HepG2 (cell line): ENCODE measurements around the gene ABCA4. TPM values are rescaled to one million over a fixed set of nuclear protein-coding genes. Genes with fewer than 3 reads are reported as not detected.
A peak's percentile ranks its signal among the peaks of the same experiment; 100 is the strongest.

ENCODE experiments used
- CEBPZ ChIP-seq: IDR thresholded peaks from 2 replicates; pipeline ENCODE4 v1.6.1; 2012; ENCODE audit warnings: low read length, improper control_type of control experiment
- HNF1B ChIP-seq: sonication (generic); formaldehyde crosslinking; IDR thresholded peaks from 2 replicates; pipeline ENCODE4 v1.5.1; 2020; ENCODE audit warnings: mild to moderate bottlenecking, moderate library complexity, missing genetic modification reagents
- KIAA2018 ChIP-seq: sonication (generic); formaldehyde crosslinking; IDR thresholded peaks from 2 replicates; pipeline ENCODE4 v1.5.0; 2020; ENCODE audit warnings: mild to moderate bottlenecking, missing genetic modification reagents, borderline replicate concordance
- MED1 ChIP-seq: sonication (generic); formaldehyde crosslinking; IDR thresholded peaks from 2 replicates; pipeline ENCODE4 v1.4.0; 2020; ENCODE audit warnings: missing genetic modification reagents
- NFIC ChIP-seq: IDR thresholded peaks from 2 replicates; pipeline ENCODE4 v1.6.1; 2012; ENCODE audit warnings: mild to moderate bottlenecking, low read length, inconsistent platforms
- PATZ1 ChIP-seq: sonication (generic); formaldehyde crosslinking; IDR thresholded peaks from 2 replicates; pipeline ENCODE4 v1.4.0; 2020; ENCODE audit warnings: missing genetic modification reagents
- TBX3 ChIP-seq: fragments of 450-650 bp; IDR thresholded peaks from 2 replicates; pipeline ENCODE4 v1.6.1; 2017; ENCODE audit warnings: antibody characterized with exemption, mild to moderate bottlenecking, inconsistent platforms, borderline replicate concordance
- ZMAT5 ChIP-seq: sonication (generic); formaldehyde crosslinking; IDR thresholded peaks from 2 replicates; pipeline ENCODE4 v1.5.0; 2020; ENCODE audit warnings: mild to moderate bottlenecking, low read depth, missing genetic modification reagents, borderline replicate concordance
- ZNF253 ChIP-seq: sonication (generic); formaldehyde crosslinking; IDR thresholded peaks from 2 replicates; pipeline ENCODE4 v1.8.0; 2022; ENCODE audit warnings: mild to moderate bottlenecking, missing genetic modification reagents, borderline replicate concordance
- ZNF350 ChIP-seq: sonication (generic); formaldehyde crosslinking; IDR thresholded peaks from 2 replicates; pipeline ENCODE4 v1.4.0; 2020; ENCODE audit warnings: mild to moderate bottlenecking, low read depth, missing genetic modification reagents, borderline replicate concordance
- ZNF564 ChIP-seq: sonication (generic); formaldehyde crosslinking; IDR thresholded peaks from 2 replicates; pipeline ENCODE4 v1.8.1; 2023; ENCODE audit warnings: mild to moderate bottlenecking, missing genetic modification reagents
- polyA plus RNA-seq, 8 experiments: library from polyadenylated mRNA; depleted of rRNA in 3 of 8; stranded (reverse) in 7 of 8; unstranded in 1 of 8; fragments of >200 nt; fragmentation: Illumina TruSeq in 4 of 8; extraction: Trizol in 4 of 8; gene quantifications; 2 replicates each; pipeline versions ENCODE4 v1.2.1 to v1.2.3, GENCODE V29; 2011 to 2016; ENCODE audit warnings: low read depth in 4 of 8, missing spikeins in 1 of 8, mixed read lengths in 1 of 8; ENCODE audit not compliant: insufficient read depth in 1 of 8
- total RNA-seq, 5 experiments: library from RNA; depleted of rRNA; stranded (reverse); fragments of >200 nt; fragmentation: Illumina TruSeq; extraction: Trizol; gene quantifications; 2 replicates each; pipeline ENCODE4 v1.2.3, GENCODE V29; 2016; ENCODE audit warnings: low read depth in 1 of 5

The ABCA4 gene
- total and polyA plus RNA-seq, 2 of the 13 experiments (the other 11 are each of a cell fraction or from before 2014, with no cell fraction given) = 0.24 to 0.67 TPM

- TF ChIP-seq CEBPZ = no peak
- no peak for TF ChIP-seq TBX3
- TF ChIP-seq HNF1B (CRISPR knock-in tag) = no peak; the same call in 1 of the 2 replicates
- peak; percentile 61 for TF ChIP-seq PATZ1 (CRISPR knock-in tag)
- TF ChIP-seq ZNF350 (CRISPR knock-in tag) = peak; percentile 24; the same call in 1 of the 2 replicates
- TF ChIP-seq ZNF253 (CRISPR knock-in tag) = no peak
- TF ChIP-seq ZNF564 (CRISPR knock-in tag) = no peak
- no peak for TF ChIP-seq KIAA2018
- TF ChIP-seq NFIC = no peak
- no peak for TF ChIP-seq ZMAT5
- TF ChIP-seq MED1 (CRISPR knock-in tag) = peak; percentile 51; the same call in 1 of the 2 replicates
Observed at GRCh38 chr1:94061513-94062443, 59.2 kb downstream of the ABCA4 start (continued).
